ENCODE results near the gene FETUB.

Gene FETUB, protein sequence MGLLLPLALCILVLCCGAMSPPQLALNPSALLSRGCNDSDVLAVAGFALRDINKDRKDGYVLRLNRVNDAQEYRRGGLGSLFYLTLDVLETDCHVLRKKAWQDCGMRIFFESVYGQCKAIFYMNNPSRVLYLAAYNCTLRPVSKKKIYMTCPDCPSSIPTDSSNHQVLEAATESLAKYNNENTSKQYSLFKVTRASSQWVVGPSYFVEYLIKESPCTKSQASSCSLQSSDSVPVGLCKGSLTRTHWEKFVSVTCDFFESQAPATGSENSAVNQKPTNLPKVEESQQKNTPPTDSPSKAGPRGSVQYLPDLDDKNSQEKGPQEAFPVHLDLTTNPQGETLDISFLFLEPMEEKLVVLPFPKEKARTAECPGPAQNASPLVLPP

DNA sequence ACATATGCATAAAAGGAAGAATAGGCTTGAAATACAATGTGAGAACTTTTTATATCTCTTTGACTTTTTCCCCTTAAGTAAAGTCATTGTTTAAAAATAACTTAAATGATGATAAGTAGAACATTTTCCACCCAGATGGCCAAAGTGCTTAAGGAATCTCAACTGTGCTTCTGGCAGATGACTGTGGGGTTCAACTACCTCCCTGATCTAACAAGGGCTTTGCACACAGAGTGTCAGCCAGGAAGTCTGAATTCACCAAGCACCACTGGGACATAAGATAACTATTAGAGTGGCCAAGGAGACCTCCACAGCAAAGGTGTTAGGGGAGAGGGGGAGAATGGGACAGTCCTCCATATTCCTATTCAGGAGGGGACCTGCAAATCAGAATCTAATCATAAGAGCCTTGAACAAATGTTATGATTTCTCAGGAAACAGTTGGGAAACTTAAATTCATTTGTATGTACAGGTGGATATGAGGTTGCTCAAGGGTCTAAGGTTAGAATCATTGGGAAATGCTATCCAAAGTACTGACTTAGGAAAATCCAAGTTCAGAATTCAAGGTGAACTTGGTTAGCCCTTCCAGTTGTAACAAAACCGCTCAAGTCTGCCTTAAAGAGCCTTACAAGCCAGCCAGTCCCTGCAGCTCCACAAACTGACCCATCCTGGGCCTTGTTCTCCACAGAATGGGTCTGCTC, at the start of gene FETUB:
Gene FETUB (plus strand): TSS at position 622 of the 695 bp plus-strand sequence. CDS start 62 bp downstream, at position 684.
- DNase-seq, result no peak

DNA sequence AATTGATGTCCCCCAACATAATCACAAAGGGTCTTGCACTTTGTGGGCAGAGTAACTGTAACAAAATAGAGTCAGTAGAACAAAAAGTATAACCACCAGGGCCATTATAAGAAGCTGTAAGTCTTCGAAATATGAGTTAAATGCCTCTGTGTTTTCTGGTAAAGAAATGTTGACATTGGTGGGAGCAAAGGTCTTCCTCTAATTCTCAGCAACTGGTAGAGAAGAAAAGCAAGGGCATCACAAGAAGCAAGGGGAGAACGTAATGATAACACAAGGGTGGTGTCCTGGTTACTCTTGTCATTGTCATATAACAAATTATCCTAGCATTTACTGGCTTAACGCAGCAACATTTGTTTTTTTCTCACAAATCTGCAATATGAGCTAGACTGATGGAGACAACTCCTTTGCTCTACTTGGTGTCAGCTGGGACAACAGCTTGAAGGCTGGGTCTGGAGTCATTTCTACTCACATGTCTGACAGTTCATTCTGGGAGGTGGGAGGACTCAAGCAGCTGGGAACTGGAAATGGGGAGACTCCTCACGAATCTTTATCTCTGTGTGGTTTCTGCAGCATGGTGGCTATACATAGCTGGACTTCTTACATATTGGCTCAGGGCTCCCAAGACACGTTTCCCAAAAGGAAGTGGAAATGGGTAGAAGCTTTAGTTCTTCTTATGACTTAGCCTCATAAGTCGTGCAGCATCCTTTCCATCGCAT, 49.5 kb upstream of the FETUB start:
- no peak for DNase-seq

DNA sequence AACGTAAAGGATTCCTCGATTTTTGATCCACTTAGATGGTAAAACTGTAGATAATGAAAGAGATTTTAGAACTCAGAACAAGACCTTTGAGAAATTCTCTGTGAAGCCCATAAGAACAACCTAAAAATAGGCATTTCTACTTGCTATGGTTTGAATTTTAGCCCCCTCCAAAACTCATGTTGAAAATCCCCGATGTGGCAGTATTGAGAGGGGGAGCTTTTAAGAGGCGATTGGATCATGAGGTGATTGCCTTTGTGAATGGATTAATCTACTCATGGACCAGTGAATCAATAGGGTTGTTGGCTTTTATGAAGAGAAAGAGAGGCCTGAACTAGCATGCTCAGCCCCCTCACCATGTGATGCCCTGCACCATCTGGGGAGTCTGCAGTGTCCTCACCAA, 47.5 kb upstream of the FETUB start:
- DNase-seq, result no peak

DNA sequence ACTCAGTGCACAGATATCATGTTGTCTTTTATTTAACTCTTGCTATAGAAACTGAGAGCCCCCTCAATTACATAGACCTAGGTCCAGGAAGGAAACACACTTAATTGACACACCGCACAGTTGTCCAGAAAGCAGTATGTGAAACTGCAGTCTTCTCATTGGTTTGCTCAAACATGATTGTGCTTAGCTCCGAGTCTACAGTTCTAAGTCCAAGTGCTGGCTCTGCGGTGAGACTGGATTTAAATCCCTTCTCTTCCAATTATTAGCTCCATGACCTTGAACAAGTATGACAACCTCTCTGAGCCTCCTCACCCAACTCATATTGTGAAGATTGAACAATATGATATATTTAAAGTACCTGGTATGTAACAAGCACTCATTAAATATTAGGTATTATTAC, 46.3 kb upstream of the FETUB start:
- DNase-seq, result no peak

DNA sequence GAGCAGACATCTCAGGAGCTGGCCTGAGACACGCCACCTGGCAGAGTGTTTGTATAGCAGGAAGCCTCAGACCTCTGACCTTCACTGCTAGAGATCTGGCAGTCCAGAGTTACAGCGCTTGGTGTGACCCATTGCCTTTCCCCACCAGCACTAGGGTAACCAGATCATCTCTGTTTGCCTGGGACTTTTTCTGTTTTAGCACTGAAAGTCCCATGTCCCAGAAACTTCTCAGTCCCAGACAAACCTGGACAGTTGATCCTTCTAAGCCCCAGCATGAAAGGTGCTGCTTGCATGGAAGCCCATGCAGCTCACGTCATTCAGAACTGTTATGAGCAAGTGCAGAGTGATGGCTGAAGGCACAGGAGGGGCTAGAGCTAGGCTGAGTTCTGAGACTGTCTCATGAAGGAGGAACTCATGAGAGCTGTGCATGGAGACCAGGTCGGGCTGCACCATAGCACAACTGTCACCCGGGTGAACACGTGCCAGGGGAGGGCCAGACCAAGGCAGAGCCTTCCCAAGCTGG, 45.5 kb upstream of the FETUB start:
- DNase-seq, result no peak

DNA sequence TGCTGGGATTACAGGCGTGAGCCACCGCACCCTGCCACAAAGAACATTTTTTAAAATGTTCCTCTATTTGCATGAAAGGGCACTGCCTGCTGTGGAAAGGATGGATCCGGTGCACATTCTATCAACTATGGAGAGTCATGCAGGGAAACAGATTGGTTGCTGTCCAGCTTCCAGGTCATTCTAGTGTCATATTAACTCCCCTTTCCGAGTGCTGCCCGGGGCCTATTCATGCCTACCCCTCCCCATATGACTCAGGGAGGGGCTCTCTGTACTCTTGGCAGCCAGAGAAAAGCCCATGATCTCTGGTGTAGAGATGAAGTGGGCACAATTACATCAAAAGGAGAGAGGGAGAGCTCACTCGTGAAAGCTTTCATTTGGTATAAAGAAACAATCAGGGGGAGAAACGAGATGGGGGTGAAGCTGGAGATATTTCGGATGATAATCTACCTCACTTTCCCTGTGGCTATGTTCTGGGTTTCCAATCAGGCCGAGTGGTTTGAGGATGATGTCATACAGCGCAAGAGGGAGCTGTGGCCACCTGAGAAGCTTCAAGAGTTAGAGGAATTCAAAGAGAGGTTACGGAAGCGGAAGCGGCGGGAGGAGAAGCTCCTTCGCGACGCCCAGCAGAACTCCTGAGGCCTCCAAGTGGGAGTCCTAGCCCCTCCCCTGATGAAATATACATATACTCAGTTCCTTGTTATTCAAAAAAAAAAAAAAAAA, 43.5 kb upstream of the FETUB start:
- DNase-seq, result peak; percentile 41

DNA sequence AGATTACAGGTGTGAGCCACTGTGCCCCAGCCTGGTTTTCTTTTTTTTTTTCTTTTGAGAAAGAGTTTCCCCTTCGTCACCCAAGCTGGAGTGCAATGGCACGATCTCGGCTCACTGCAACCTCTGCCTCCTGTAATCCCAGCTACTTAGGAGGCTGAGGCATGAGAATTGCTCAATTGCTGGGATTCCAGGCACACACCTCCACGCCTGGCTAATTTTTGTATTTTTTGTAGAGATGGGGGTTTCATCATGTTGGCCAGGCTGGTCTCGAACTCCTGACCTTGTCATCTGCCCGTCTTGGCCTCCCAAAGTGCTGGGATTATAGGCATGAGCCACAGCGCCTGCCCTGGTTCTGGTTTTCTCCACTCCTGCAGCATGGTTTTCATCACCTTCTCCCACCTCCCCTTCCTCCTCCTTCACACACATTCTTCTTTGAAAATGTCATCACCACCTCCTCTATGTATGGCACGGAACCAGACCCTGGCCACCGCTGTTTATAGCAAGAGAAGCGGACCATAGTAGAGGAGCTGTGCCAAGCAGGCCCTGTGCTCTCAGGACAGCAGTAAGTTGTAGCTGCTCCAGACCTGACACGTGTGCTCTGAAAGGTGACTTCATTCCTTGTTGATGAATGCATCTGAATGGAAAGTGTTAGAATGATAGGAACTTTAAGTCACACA, 42.0 kb upstream of the FETUB start:
- no peak for DNase-seq

DNA sequence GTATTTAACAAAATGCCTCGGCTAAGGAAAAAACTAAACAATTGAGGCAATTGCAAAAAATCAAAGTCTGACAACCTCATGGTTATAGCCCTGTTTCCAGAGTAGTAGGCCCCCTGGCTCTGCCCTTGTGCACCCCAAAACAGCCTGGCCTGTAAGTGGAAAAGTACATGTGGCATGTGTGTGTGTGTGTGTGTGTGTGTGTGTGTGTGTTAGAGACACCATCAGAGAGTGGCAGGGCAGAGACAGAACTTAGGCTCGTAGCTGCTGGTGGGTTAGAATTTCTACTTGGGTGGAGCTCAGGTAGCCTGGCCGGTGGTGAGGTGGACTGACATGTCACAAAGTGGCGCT, 41.4 kb upstream of the FETUB start:
- DNase-seq, result no peak

DNA sequence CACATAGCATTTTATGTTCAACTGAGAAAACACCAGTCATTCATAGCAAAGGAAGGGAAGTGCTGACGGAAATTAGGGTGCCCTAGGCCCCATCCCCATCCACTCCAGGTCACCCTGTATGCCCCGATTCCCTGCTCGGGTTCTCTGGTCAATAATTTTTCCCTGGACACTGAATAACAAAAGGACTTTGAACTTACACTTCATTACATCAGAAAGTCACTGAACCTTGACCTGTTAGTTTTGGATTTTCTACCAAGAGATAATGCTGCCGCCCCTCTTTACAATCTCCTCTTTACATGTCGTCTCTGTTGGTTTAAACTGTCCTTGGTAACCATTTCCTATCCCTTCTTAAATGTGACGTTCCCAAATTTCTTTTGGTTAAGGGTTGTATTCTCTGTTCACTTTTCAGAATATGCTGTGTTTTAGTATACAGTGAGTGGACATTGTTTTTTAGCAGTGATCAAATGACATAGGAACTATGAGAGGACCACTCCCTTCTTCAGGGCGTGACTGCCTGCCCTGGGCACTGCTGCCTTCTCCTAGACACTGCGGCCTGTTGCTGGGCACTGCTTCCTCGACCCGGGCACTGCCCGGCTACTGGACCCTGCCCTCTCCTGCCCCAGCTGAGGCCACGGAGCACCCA, 40.9 kb upstream of the FETUB start:
- DNase-seq, result no peak

DNA sequence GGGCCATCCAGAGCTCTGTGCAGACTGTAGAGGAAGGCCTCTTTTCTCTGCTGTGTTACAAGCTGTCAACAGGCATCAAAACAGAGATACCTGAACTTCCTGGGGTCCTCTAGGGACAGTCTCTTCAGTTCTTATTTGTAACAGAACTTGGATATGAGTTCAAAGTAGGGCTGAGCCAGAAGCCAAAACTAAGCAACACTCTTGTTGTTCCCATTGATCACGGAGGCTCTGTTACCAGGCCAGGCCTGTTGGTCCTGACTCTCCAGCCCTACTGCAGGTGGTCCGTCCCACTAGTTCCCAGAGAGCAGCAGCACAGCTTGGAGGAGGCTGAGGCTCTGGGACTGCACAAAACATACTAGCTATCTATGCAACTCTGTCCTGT, 40.4 kb upstream of the FETUB start:
- no peak for DNase-seq

DNA sequence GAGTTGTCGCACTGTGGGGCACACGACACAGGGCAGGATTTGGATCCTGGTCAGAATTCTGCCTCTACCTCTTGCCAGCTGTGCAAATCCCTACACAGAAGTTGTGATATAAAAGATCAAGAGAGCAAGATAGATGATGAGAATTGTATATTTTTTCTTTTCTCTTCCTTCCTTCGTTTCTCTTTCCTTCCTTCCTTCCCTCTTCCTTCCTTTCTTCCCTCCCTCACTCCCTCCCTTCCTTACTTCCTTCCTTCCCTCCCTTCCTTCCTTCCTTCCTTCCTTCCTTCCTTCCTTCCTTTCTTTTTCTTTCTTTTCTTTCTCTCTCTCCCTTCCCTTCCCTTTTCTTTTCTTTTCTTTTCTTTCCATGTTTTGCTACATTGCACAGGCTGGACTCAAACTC, 39.3 kb upstream of the FETUB start:
- DNase-seq, result no peak

DNA sequence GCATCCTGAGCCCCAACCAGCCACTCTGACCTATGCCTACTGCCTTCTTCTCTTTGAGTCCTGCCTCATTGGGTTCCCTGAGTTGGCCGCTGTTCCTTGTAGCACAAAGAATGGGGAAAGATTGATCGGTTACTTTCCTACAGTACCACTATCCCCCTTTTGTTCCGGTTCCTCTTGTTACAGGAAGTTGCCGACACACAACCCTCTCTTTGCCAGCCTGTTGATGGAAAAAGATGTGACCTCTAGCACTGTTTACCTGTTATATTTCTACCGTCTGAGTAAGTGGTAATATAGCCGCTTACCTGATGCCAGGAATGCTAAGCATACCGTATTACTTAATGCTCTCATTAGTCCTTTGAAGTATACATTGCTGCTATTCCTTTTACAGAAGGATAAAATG, 37.0 kb upstream of the FETUB start:
- no peak for DNase-seq

DNA sequence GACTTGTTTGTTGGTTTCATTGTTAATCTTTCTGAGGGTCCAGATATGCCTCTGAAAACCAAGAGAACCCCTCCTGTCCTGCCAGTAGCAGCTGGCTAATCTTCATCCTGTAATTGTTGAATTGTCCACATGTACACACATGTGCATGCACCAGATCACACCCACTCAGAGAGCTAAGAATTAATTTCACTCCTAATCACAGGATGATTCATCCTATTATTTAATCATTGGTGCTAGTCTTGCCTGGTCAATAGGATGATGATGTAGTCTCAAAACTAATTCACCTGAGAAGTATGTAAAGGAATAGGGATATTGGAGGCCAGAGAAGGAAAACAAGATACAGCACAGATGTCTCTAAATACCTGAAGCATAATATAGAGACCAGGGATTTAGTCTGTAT, 35.1 kb upstream of the FETUB start:
- DNase-seq, result no peak

DNA sequence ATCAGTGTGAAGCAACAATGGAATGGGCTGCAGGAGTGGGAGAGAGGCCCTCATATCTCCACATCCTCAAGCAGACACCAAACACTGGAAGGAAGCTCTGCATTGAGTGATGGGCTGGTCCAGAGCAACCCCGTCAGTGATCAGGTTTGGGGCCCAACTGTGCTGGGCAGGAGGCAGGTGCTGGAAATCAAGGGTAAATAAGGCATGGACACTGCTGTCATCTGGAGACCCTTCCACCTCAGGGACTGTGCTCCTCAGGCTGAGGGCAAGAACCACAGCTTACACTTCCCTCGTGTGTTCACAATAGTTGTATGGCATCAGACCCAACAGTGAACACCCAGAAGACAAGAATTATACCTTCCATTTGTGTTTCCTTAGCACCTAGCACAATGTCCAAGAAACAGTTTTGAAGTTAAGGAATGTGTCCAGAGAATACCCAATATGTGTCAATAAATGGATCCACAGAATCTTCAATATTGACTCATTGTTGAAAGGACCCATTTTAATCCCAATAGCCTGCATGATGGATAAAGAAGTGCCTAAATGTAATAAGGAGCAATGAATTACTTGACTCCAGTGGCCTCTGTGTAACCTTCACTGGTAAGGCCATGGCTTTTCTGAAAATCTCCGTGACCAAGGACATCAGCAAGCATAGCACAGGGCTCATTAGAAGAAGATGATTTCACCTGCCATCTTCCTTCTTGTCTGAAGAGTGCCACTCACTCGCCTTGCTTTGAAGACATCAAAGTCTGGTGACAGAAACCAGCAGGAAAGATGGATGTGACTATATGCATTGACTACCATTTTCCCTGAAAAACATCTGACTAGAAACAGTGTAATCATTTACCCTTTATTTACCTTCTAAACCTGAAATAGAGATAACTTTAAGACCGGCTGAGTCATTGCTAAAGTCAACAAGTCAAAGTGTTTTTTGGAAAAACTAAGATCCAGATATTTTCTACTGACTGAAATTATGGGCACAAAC, 34.3 kb upstream of the FETUB start:
- DNase-seq, result no peak

DNA sequence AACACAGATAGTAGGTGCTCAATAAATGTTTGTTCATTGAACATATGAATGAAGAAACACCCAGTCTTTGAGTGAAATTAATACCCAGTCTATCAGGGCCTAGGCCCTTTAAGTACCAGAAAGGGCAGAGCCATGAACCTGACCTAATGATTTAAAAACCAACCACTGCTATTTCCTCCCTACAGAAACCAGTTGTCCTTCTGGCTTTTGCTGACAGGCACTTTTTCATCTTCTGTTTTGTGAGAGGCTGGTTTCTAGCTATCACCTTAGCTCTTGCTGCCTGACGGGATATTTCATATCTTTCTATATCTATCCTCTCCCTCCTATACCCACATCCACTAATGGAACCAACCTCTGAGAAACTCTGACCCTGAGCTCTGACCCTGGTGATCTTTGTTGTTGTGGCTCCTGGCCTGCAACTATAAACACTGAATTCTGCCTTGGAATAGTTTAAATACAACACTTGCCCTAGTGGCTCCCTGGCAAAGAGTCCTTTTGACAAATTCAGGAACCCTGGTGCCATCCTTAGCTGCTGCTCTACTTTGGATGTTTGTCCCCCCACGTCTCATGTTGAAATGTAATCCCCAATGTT, 31.5 kb upstream of the FETUB start:
- DNase-seq, result no peak

DNA sequence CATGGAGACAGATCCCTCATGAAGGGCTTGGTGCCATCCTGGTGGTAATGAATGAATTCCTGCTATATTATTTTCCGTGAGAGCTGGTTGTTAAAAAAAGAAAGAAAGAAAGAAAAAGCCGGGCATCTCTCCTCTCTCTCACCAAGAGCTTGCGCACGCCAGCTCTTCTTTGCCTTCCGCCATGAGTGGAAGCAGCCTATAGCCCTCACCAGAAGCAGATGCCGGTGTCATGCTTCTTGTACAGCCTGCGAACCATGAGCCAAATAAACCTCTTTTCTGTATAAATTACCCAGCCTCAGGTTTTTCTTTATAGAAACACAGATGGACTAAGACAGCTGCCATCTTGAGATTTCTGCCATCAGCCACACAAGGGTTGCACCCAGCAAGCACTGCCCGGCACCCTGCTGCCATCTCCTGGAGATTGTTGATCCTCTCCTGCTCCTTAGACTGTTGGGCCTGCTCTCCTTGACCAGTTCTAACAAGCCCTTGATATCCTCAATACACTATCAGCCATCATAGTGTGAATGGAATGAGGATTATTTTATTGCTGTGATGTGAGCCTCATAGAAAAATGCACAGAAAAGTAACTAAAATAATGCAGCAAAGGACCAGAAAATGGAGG, 30.8 kb upstream of the FETUB start:
- DNase-seq, result no peak

DNA sequence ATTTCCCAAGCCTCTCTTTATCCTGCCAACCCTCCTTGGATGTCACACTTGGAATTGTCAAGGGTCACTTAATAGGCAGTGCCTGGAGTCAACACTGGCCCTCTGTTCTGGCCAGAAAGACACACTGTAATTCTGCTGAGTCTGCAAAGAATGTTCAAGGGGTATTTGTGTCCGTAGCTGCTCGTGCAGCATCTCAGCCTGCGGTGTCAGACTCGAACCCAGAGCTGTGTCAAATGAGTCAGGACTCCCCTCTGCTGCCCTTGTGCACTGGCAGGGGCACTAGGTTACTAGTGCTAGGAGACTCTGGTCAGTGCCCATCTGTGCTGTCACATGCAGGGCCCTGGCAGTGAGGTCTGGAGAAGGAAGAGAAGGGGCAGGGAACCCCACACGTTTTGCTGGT, 28.1 kb upstream of the FETUB start:
- no peak for DNase-seq

DNA sequence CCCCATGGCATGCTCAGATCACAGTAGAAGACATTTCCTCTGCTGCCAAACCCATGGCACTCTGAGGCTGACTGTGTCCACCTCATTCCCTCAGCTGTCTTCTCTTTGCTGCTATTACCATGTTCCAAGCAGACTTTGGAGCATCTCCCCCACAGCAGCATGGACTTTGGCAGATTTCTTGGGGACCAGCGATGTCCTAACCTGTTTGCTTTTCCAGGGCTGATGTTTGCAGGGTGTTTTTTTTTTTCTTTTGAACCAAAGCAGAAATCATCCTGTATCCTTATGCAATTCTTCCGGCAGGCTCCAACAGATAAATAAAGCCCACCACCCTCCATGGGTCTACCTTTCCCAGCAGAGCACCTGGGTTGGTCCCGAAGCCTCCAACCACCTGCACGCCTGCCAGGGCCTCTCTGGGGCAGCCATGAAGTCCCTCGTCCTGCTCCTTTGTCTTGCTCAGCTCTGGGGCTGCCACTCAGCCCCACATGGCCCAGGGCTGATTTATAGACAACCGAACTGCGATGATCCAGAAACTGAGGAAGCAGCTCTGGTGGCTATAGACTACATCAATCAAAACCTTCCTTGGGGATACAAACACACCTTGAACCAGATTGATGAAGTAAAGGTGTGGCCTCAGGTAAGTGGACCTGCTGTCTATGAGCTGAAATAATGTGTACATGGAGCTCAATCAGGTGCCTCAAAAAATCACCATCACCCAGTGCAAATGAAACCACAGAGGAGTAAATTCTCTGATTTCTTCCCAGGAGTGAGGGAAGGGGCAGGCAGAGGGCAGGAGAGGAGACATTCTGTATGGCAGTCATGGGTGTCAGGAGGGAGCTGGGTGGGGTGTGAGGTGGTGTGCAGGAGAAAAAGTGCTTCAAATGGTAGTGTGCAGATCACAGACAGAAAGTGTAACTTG, 27.2 kb upstream of the FETUB start, which contains the start of gene AHSG:
Gene AHSG (plus strand): TSS at position 340 of the 916 bp plus-strand sequence. CDS start 82 bp downstream, at position 422.
- DNase-seq, result no peak
